ENCODE data around the gene ZBTB42.

DNA sequence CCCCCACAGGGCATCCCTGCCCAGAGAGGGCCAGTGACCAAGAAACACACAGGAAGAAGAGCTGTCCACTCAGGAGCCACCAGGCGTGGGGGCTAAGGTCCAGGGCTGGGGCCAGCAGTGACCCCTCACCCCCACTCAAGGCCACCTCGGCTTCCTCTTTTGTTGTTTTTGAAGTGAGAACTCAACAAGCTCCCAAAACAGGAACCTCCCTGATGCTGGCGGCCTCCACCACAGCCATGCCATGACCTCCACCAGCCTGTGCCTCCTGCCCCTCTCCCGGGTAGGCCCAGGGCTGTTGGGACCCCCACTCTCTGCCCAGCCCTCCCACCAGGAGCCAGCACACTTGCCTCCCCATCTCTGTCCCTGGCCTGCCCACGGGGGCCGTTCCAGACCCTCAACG, 13.2 kb upstream of the ZBTB42 start:
- TF ChIP-seq CTCF (IDR thresholded peaks at IDR 0.05; ENCODE audit: extremely low read depth in 1 of 2, insufficient read depth in 1 of 2, low read depth in 1 of 2, low read length in 2 of 2) = no peak
- no peak for TF ChIP-seq MYC (IDR thresholded peaks at IDR 0.05; ENCODE audit: low read depth, low read length)
- no peak for TF ChIP-seq POLR2AphosphoS5 (IDR thresholded peaks at IDR 0.05; ENCODE audit: insufficient read depth, low read depth, low read length)
- TF ChIP-seq POLR2A (IDR thresholded peaks at IDR 0.05; ENCODE audit: low read depth, low read length) = no peak
- no peak for TF ChIP-seq MAX (IDR thresholded peaks at IDR 0.05; ENCODE audit: insufficient read depth, insufficient read length)
- TF ChIP-seq EZH2 (IDR thresholded peaks at IDR 0.05; ENCODE audit: borderline replicate concordance, low read depth, low read length, severe bottlenecking) = no peak
